KMS-11 (cell line): ENCODE results near the gene SI.

Experiments
- H2AFZ ChIP-seq: fragments of 200-600 bp; sonication (generic); 2 replicates; pipeline ENCODE4 v1.6.1; 2016; ENCODE audit warnings: antibody characterized with exemption, mixed run types, low read depth
- H3K27ac ChIP-seq: fragments of 200-600 bp; sonication (generic); 2 replicates; pipeline ENCODE4 v1.6.1; 2016; ENCODE audit warnings: mild to moderate bottlenecking, mixed run types
- H3K27me3 ChIP-seq: fragments of 200-600 bp; sonication (generic); 2 replicates; pipeline ENCODE4 v1.6.1; 2017; ENCODE audit warnings: mild to moderate bottlenecking, low read depth, mixed run types, moderate library complexity; ENCODE audit not compliant: insufficient read depth
- H3K36me3 ChIP-seq: fragments of 200-600 bp; sonication (generic); 2 replicates; pipeline ENCODE4 v1.6.1; 2017; ENCODE audit warnings: mild to moderate bottlenecking, mixed run types; ENCODE audit not compliant: insufficient read depth
- H3K4me1 ChIP-seq: fragments of 200-600 bp; sonication (generic); 2 replicates; pipeline ENCODE4 v1.6.1; 2016; ENCODE audit warnings: mild to moderate bottlenecking, low read depth, mixed run types; ENCODE audit not compliant: poor library complexity, severe bottlenecking
- H3K4me2 ChIP-seq: fragments of 200-600 bp; sonication (generic); 2 replicates; pipeline ENCODE4 v1.7.0; 2016; ENCODE audit warnings: mild to moderate bottlenecking, mixed run types
- H3K4me3 ChIP-seq: fragments of 200-600 bp; sonication (generic); IDR thresholded peaks from 2 replicates; pipeline ENCODE4 v1.6.1; 2017; ENCODE audit warnings: low read depth, low read length, mixed read lengths; ENCODE audit not compliant: insufficient read depth
- H3K79me2 ChIP-seq: fragments of 200-600 bp; sonication (generic); 2 replicates; pipeline ENCODE4 v1.6.1; 2016; ENCODE audit warnings: low read depth, mixed run types; ENCODE audit not compliant: insufficient read depth
- H3K9ac ChIP-seq: fragments of 200-600 bp; sonication (generic); 2 replicates; pipeline ENCODE4 v1.6.1; 2016; ENCODE audit warnings: mild to moderate bottlenecking, mixed run types
- H4K20me1 ChIP-seq: fragments of 200-600 bp; sonication (generic); 2 replicates; pipeline ENCODE4 v1.6.1; 2016; ENCODE audit warnings: mild to moderate bottlenecking, mixed run types; ENCODE audit not compliant: insufficient read depth
- TF ChIP-seq, protein P1 (sequence below): fragments of 200-600 bp; sonication (generic); conservative IDR thresholded peaks from 2 replicates; pipeline ENCODE4 v1.6.1; 2017; ENCODE audit warnings: low read depth, mild to moderate bottlenecking, antibody characterized with exemption, low read length, moderate library complexity, mixed read lengths

Gene SI

DNA sequence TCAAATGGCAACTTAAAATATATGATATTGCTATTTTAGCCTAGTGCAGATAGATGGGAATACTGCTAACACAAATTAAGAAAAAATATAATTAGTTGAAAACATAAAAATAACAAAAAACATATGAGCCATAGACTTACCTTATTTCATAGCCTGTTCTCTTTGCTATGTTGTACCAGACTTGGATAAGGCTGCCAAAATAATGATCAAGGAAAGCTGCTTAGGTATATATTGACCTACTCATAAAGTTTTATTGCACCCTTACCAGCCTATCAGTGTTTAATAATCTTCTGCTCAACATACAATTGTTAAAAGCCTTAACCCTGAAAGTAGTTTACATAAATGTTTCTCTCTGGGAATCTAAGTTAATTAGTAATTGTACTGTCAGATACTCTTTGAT lies at the start of gene SI:
TSS of gene SI (minus strand) at position 204 of the 400 bp plus-strand sequence. CDS start 2,484 bp downstream, outside the sequence.
- Histone ChIP-seq H3K36me3 (no peaks in the 10 kb centered on the region), H4K20me1 (no peaks in the 10 kb centered on the region), H2AFZ (no peak within 1 kb of the TSS), H3K4me3 (no peak within 1 kb of the TSS), H3K9ac (no peak within 1 kb of the TSS), H3K27me3 (no peaks in the 10 kb centered on the region), H3K79me2 (no peaks in the 10 kb centered on the region), H3K4me2 (no peak within 1 kb of the TSS), H3K27ac (no peak within 1 kb of the TSS), H3K4me1 (no peaks in the 10 kb centered on the region)
- TF ChIP-seq, protein P1, sequence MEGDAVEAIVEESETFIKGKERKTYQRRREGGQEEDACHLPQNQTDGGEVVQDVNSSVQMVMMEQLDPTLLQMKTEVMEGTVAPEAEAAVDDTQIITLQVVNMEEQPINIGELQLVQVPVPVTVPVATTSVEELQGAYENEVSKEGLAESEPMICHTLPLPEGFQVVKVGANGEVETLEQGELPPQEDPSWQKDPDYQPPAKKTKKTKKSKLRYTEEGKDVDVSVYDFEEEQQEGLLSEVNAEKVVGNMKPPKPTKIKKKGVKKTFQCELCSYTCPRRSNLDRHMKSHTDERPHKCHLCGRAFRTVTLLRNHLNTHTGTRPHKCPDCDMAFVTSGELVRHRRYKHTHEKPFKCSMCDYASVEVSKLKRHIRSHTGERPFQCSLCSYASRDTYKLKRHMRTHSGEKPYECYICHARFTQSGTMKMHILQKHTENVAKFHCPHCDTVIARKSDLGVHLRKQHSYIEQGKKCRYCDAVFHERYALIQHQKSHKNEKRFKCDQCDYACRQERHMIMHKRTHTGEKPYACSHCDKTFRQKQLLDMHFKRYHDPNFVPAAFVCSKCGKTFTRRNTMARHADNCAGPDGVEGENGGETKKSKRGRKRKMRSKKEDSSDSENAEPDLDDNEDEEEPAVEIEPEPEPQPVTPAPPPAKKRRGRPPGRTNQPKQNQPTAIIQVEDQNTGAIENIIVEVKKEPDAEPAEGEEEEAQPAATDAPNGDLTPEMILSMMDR, result no peak

DNA sequence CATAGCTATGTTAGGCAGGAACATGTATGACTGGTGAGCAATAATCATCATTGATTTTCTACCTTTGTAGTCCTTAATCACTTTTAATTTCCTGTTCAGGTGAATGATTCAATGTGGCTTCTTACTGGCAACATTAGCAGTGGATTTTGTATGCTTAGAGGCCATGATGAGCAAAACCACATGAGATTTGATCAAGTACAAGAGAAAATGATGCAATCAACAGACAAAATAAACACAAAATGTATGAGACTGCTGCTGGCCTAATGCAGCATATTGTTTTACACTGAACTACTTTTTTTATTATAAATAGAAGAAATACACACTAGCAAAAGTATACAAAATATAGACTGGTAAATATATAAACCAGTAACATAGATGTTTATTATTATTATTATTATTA lies 47.5 kb upstream of the SI start:
- Histone ChIP-seq H3K27me3 (no peaks in the 10 kb centered on the region), H3K4me1 (no peaks in the 10 kb centered on the region), H3K27ac (no peak overlapping the region), H3K79me2 (no peaks in the 10 kb centered on the region), H3K9ac (no peak overlapping the region), H3K4me2 (no peak overlapping the region), H3K36me3 (no peaks in the 10 kb centered on the region), H4K20me1 (no peaks in the 10 kb centered on the region), H3K4me3 (no peak overlapping the region), H2AFZ (no peak overlapping the region)
- TF ChIP-seq, protein P1, result no peak

DNA sequence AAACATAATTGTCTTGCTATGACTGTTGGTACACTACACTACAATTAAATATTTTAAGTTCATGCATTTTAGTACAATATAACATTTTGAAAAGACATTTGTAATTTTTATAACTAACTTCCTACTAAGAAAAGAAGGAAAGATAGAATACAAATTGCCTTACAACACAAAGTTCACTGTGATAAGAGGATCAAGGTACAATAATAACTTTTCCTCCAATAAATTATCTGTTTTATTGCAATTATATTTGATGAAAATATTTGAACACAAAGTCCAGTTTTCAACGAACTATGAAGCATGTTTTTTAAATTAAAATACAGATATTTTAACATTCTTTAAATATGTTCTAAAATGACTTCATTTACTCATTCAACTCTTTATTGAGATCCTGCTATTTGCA lies 33.1 kb upstream of the SI start:
- TF ChIP-seq, protein P1, result no peak
- Histone ChIP-seq H3K36me3 (no peaks in the 10 kb centered on the region), H3K79me2 (no peaks in the 10 kb centered on the region), H4K20me1 (no peaks in the 10 kb centered on the region), H3K4me3 (no peak overlapping the region), H3K9ac (no peak overlapping the region), H2AFZ (no peak overlapping the region), H3K27ac (no peak overlapping the region), H3K4me1 (no peaks in the 10 kb centered on the region), H3K27me3 (no peaks in the 10 kb centered on the region), H3K4me2 (no peak overlapping the region)

DNA sequence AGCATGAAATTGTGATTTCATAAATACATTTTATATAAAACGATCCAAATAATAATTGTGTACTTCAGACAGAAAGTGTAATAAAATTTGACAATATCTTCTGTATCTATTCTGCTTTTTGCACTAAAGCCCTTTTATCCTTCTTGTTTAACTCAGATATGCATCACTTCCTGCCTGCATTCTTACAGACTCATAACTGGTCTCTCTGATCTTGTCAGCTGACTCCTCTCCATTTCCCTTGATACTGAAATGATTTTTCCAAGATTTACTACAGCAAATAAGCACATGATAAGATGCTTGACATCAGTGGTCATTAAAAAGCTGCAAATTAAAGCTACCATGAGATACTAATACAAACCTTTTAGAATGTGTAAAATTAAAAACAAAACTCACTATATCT lies 25.3 kb upstream of the SI start:
- Histone ChIP-seq H3K4me3 (no peak overlapping the region), H3K27me3 (no peaks in the 10 kb centered on the region), H3K4me1 (no peaks in the 10 kb centered on the region), H3K27ac (no peak overlapping the region), H3K4me2 (no peak overlapping the region), H2AFZ (no peak overlapping the region), H3K36me3 (no peaks in the 10 kb centered on the region), H4K20me1 (no peaks in the 10 kb centered on the region), H3K79me2 (no peaks in the 10 kb centered on the region), H3K9ac (no peak overlapping the region)
- TF ChIP-seq, protein P1, result no peak
